Measurements from ENCODE around the gene NDUFAF7. TPM values are rescaled to one million over a fixed set of nuclear protein-coding genes. Genes with fewer than 3 reads are reported as not detected.

The NDUFAF7 gene
- polyA plus RNA-seq, 1 donor from 2014 or later = 132 TPM

GRCh38 chr2:37196320-37197195 lies 34.9 kb upstream of the NDUFAF7 start, which contains the start of gene CEBPZOS:
Gene CEBPZOS, plus strand, starts transcription at chr2:37196496. Its CDS starts 3,209 bp downstream, at chr2:37199705.
- TF ChIP-seq POLR2AphosphoS5 (IDR thresholded peaks at IDR 0.05) (peak; percentile 73), CTCF (IDR thresholded peaks at IDR 0.05; ENCODE audit: poor library complexity, severe bottlenecking) (no peak), MXI1 (conservative IDR thresholded peaks at IDR 0.05; ENCODE audit: poor library complexity, severe bottlenecking) (peak; percentile 30)

GRCh38 chr2:37198681-37199065 lies 32.8 kb upstream of the NDUFAF7 start:
- Histone ChIP-seq H3K9ac (ENCODE audit: low read length) (no peak overlapping the region), H2AFZ (ENCODE audit: low read depth, low read length) (no peak overlapping the region), H3K79me2 (replicated peaks; ENCODE audit: insufficient read depth, low read length) (no peaks in the 10 kb centered on the region), H4K20me1 (ENCODE audit: insufficient read depth) (no peaks in the 10 kb centered on the region), H3K9me3 (ENCODE audit: low read length) (peaks cover under 1% of the 10 kb centered on the region), H3K27ac (ENCODE audit: low read length) (no peak overlapping the region), H3K4me3 (ENCODE audit: low read length) (no peak overlapping the region), H3K9me2 (ENCODE audit: insufficient read depth, low read length) (no peaks in the 10 kb centered on the region), H3F3A (ENCODE audit: insufficient read depth, low read length, poor library complexity, severe bottlenecking) (no peaks in the 10 kb centered on the region), H3K4me2 (ENCODE audit: low read length) (no peak overlapping the region), H3K27me3 (ENCODE audit: insufficient read depth, low read depth, low read length) (no peaks in the 10 kb centered on the region), H3K36me3 (ENCODE audit: insufficient read depth, low read length) (no peaks in the 10 kb centered on the region)
- TF ChIP-seq SMC3 (conservative IDR thresholded peaks at IDR 0.05; ENCODE audit: poor library complexity) (no peak), POLR2AphosphoS5 (IDR thresholded peaks at IDR 0.05) (no peak), REST (IDR thresholded peaks at IDR 0.05; ENCODE audit: borderline replicate concordance) (no peak), EZH2 (IDR thresholded peaks at IDR 0.05; ENCODE audit: borderline replicate concordance, insufficient read depth, low read length, poor library complexity, severe bottlenecking) (no peak), TAF1 (IDR thresholded peaks at IDR 0.05; ENCODE audit: low read depth) (no peak), CTCF (IDR thresholded peaks at IDR 0.05; ENCODE audit: poor library complexity, severe bottlenecking) (no peak), RAD21 (conservative IDR thresholded peaks at IDR 0.05) (no peak), EP300 (conservative IDR thresholded peaks at IDR 0.05; ENCODE audit: poor library complexity, severe bottlenecking) (no peak), MXI1 (conservative IDR thresholded peaks at IDR 0.05; ENCODE audit: poor library complexity, severe bottlenecking) (no peak)

More at GRCh38 chr2:37196320-37197195, 34.9 kb upstream of the NDUFAF7 start, which contains the start of gene CEBPZOS:
- Histone ChIP-seq H3K27me3 (ENCODE audit: insufficient read depth, low read depth, low read length) (no peaks in the 10 kb centered on the region), H3K4me2 (ENCODE audit: low read length) (no peak within 1 kb of the TSS), H3K9me2 (ENCODE audit: insufficient read depth, low read length) (no peaks in the 10 kb centered on the region), H2AFZ (ENCODE audit: low read depth, low read length) (peak within 1 kb of the TSS; percentile 21), H3K4me3 (ENCODE audit: low read length) (peak within 1 kb of the TSS; percentile 73), H3F3A (ENCODE audit: insufficient read depth, low read length, poor library complexity, severe bottlenecking) (no peaks in the 10 kb centered on the region), H3K36me3 (ENCODE audit: insufficient read depth, low read length) (no peaks in the 10 kb centered on the region), H3K79me2 (replicated peaks; ENCODE audit: insufficient read depth, low read length) (no peaks in the 10 kb centered on the region), H3K9me3 (ENCODE audit: low read length) (no peaks in the 10 kb centered on the region), H4K20me1 (ENCODE audit: insufficient read depth) (no peaks in the 10 kb centered on the region), H3K27ac (ENCODE audit: low read length) (peak within 1 kb of the TSS; percentile 47), H3K9ac (ENCODE audit: low read length) (peak within 1 kb of the TSS; percentile 59)

All from neural cell (in vitro differentiated cells).